ENCODE data around the gene NFAM1. TPM values are rescaled to one million over a fixed set of nuclear protein-coding genes. Genes with fewer than 3 reads are reported as not detected.

The NFAM1 gene
- total and polyA plus RNA-seq, 2 experiments from 2014 or later: 0.11 to 0.49 TPM

GRCh38 chr22:42418811-42419242 lies 13.4 kb downstream of the NFAM1 start:
- no peaks in the 10 kb centered on the region for H4K20me1 ChIP-seq (replicated peaks; ENCODE audit: insufficient read depth)
- TF ChIP-seq ZNF462 (CRISPR knock-in tag; IDR thresholded peaks at IDR 0.05) (no peak), EZH2 (IDR thresholded peaks at IDR 0.05; ENCODE audit: low read depth, unreplicated experiment) (no peak), POLR2AphosphoS5 (IDR thresholded peaks at IDR 0.05; ENCODE audit: low read depth) (no peak), STAT1 (IDR thresholded peaks at IDR 0.05; ENCODE audit: unreplicated experiment) (no peak), ZNF114 (CRISPR knock-in tag; IDR thresholded peaks at IDR 0.05) (no peak), ZNF331 (CRISPR knock-in tag; IDR thresholded peaks at IDR 0.05; ENCODE audit: low read depth) (no peak), EZH2phosphoT487 (IDR thresholded peaks at IDR 0.05; ENCODE audit: unreplicated experiment) (no peak), NANOG (IDR thresholded peaks at IDR 0.05; ENCODE audit: borderline replicate concordance) (no peak)
- TF ChIP-seq, protein P1, sequence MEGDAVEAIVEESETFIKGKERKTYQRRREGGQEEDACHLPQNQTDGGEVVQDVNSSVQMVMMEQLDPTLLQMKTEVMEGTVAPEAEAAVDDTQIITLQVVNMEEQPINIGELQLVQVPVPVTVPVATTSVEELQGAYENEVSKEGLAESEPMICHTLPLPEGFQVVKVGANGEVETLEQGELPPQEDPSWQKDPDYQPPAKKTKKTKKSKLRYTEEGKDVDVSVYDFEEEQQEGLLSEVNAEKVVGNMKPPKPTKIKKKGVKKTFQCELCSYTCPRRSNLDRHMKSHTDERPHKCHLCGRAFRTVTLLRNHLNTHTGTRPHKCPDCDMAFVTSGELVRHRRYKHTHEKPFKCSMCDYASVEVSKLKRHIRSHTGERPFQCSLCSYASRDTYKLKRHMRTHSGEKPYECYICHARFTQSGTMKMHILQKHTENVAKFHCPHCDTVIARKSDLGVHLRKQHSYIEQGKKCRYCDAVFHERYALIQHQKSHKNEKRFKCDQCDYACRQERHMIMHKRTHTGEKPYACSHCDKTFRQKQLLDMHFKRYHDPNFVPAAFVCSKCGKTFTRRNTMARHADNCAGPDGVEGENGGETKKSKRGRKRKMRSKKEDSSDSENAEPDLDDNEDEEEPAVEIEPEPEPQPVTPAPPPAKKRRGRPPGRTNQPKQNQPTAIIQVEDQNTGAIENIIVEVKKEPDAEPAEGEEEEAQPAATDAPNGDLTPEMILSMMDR (conservative IDR thresholded peaks at IDR 0.05; ENCODE audit: low read depth in 2 of 2): no peak
- no peaks in the 10 kb centered on the region for H3K79me2 ChIP-seq (replicated peaks; ENCODE audit: insufficient read depth)
- peak overlapping the region; percentile 52; the same call in 1 of the 2 replicates for H2AFZ ChIP-seq
- H3K9me2 ChIP-seq (ENCODE audit: insufficient read depth): no peaks in the 10 kb centered on the region
- ATAC-seq (no peak), DNase-seq (ENCODE audit: low spot score) (no peak)
- no peaks in the 10 kb centered on the region for H3F3A ChIP-seq (replicated peaks; ENCODE audit: low read depth)
- no peaks in the 10 kb centered on the region for H3K9me3 Mint-ChIP-seq
- H3K36me3 Mint-ChIP-seq (ENCODE audit: low read depth): no peaks in the 10 kb centered on the region
- H3K27me3 ChIP-seq (ENCODE audit: insufficient read depth): no peaks in the 10 kb centered on the region
- no peak overlapping the region for H3K4me3 ChIP-seq
- peaks cover 19% of the 10 kb centered on the region for H3K4me1 Mint-ChIP-seq
- no peaks in the 10 kb centered on the region for H3K36me3 ChIP-seq (ENCODE audit: insufficient read depth)
- H3K27ac ChIP-seq (ENCODE audit: low read depth): no peak overlapping the region
- no peak overlapping the region for H3K27ac Mint-ChIP-seq
- H3K4me3 Mint-ChIP-seq: no peak overlapping the region
- H3K4me2 ChIP-seq: no peak overlapping the region
- peaks cover 6% of the 10 kb centered on the region; the same call in 1 of the 2 replicates for H3K4me1 ChIP-seq (ENCODE audit: insufficient read depth)
- H3K27me3 Mint-ChIP-seq (ENCODE audit: insufficient read depth, low read depth, poor library complexity): peaks cover 4% of the 10 kb centered on the region

Data from GM23338 (cell line).